Measurements from ENCODE around the gene PXDC1. TPM values are rescaled to one million over a fixed set of nuclear protein-coding genes. Genes with fewer than 3 reads are reported as not detected.
"Not testable (repeated sequence)": the region's sequence is repeated elsewhere in the genome, so short reads cannot be mapped to it uniquely, and the experiment has no call there.

The PXDC1 gene
- total RNA-seq, 2 experiments from 2014 or later: 0.29 to 0.36 TPM

DNA sequence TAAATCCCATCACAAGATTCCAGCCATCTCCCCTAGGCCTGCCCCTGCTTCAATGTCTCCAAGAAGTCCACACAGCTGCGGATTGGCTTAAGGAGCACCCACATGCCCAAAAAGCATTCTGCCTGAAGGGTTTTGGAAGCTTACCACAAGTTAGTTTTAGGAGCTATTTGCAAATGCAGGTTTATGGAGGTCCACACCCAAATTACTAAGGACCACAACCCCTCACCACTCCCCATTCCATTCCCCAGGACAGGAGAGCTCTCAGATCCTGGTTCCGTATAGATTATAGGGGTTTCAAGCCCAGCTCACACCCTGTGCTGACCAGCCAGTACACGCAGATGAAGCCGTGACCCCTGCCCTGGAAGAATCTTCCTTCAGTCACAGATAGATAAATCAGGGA is 24.3 kb upstream of the PXDC1 start:
- ChIA-PET POLR2A (interaction anchor here (0.6 kb wide), 1 partner anchor 54 kb away, joined by 3 read pairs; no protein-coding TSS in a partner anchor), CTCF (interaction anchor here (1.2 to 1.3 kb wide), 2 partner anchors 21 to 44 kb away, joined by 3 read pairs; no protein-coding TSS in a partner anchor)
- Mint-ChIP-seq H3K36me3 (ENCODE audit: low read depth) (no peaks in the 10 kb centered on the region), H3K27me3 (no peaks in the 10 kb centered on the region), H3K27ac (no peak overlapping the region), H3K9me3 (no peaks in the 10 kb centered on the region), H3K4me1 (ENCODE audit: low read depth) (no peaks in the 10 kb centered on the region), H3K4me3 (no peak overlapping the region)
- ATAC-seq (no peak), DNase-seq (no peak)
- intact Hi-C loops (cut with micrococcal nuclease): no loop called here
- no peak for TF ChIP-seq CTCF (IDR thresholded peaks at IDR 0.05)

DNA sequence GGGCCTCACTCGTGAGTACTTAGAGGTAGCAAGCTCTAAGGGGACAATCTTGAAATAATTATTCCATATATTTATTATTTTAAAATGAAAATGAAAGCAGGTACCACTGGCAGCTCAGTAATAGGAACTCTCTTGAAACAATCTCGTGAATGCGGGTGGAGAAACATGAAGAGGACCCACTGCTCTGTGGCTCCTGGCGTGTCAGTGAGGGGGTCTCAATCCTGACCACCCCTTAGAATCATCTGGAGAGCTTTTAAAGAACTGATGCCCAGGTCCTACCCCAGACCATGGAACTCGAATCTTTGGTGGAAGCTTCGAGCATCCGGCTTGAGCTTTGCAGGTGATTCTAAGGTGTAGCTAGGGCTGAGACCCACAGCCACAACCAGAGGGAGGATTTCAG is 23.9 kb upstream of the PXDC1 start:
- Mint-ChIP-seq H3K4me1 (ENCODE audit: low read depth) (no peaks in the 10 kb centered on the region), H3K27ac (no peak overlapping the region), H3K36me3 (ENCODE audit: low read depth) (no peaks in the 10 kb centered on the region), H3K27me3 (no peaks in the 10 kb centered on the region), H3K9me3 (no peaks in the 10 kb centered on the region), H3K4me3 (no peak overlapping the region)
- TF ChIP-seq CTCF (IDR thresholded peaks at IDR 0.05): no peak
- CTCF ChIA-PET: interaction anchor here (1.0 to 1.3 kb wide), 3 partner anchors 20 to 73 kb away, joined by 3 read pairs; partner anchors contain the start of gene FAM50B
- ATAC-seq: no peak
- DNase-seq: no peak
- intact Hi-C loops (cut with micrococcal nuclease): no loop called here
- POLR2A ChIA-PET: no interaction called here

DNA sequence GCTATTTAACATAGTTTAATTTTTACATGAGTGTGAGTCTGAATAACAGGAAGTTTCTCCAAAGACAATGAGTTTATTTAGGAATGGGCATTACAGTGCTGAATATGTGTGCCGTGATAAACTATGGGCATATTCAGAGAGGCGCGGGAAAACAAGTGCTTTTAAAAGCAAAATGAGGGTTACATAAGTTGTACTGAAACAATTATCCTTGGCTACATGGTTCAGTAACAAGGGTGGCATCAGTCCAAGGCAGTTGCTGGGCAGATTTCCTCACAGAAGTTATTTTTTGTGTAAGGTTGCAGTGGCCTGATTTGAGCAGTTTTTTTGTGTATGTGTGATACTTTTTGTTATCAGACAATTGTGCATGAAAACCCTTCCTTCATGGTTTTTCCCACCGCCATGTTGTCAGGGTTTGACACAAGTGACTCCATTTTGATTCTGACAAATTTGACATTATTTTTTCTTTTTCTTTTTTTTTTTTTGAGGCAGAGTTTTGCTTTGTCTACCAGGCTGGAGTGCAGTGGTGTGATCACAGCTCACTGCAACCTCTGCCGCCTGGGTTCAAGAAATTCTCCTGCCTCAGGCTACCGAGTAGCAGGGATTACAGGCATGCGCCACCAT is 22.3 kb upstream of the PXDC1 start:
- TF ChIP-seq CTCF (IDR thresholded peaks at IDR 0.05): no peak
- ATAC-seq (no peak), DNase-seq (no peak)
- CTCF ChIA-PET: no interaction called here
- POLR2A ChIA-PET: no interaction called here
- Mint-ChIP-seq H3K27me3 (peaks cover 9% of the 10 kb centered on the region), H3K4me1 (ENCODE audit: low read depth) (no peaks in the 10 kb centered on the region), H3K36me3 (ENCODE audit: low read depth) (no peaks in the 10 kb centered on the region), H3K27ac (no peak overlapping the region), H3K9me3 (no peaks in the 10 kb centered on the region), H3K4me3 (no peak overlapping the region)
- intact Hi-C loops (cut with micrococcal nuclease): no loop called here

DNA sequence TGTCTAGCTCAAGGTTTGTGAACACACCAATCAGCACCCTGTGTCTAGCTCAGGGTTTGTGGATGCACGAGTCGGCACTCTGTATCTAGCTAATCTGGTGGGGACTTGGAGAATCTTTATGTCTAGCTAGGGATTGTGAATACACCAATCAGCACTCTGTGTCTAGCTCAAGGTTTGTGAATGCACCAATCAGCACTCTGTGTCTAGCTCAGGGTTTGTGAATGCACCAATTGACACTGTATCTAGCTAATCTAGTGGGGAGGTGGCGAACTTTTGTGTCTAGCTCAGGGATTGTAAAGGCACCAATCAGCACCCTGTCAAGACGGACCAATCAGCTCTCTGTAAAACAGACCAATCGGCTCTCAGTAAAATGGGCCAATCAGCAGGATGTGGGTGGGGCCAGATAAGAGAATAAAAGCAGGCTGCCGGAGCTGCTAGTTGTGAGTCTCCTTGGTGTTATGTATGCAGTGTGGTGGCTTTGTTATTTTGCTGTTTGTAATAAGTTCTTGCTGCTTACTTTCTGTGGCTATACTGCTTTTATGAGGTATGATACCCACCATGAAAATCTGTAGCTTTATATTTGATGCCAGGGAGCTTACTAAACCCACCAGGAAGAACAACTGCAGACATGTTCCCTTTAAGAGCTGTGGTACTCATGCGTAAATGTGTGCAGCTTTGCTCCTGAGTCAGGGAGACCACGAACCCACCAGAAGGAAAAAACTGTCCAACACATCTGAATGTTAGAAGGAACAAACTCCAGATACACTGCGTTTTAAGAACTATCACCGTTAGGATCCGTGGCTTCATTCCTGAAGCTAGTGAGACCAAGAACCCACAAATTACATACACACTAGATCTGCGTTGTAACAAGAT is 20.9 kb upstream of the PXDC1 start:
- POLR2A ChIA-PET; H3K4me1 Mint-ChIP-seq (ENCODE audit: low read depth); H3K9me3 Mint-ChIP-seq; H3K27ac Mint-ChIP-seq; DNase-seq; intact Hi-C loops (cut with micrococcal nuclease); H3K4me3 Mint-ChIP-seq; H3K36me3 Mint-ChIP-seq (ENCODE audit: low read depth); ATAC-seq: not testable (repeated sequence)
- CTCF ChIA-PET: interaction anchor here (1.1 to 1.2 kb wide), 2 partner anchors 160 to 206 kb away, joined by 3 to 4 read pairs; no protein-coding TSS in a partner anchor
- peaks cover 15% of the 10 kb centered on the region for H3K27me3 Mint-ChIP-seq

GRCh38 chr6:3771407-3772011 is 20.0 kb upstream of the PXDC1 start:
- Mint-ChIP-seq H3K27ac (no peak overlapping the region), H3K27me3 (peaks cover 19% of the 10 kb centered on the region), H3K4me3 (no peak overlapping the region), H3K4me1 (ENCODE audit: low read depth) (no peaks in the 10 kb centered on the region), H3K36me3 (ENCODE audit: low read depth) (no peaks in the 10 kb centered on the region), H3K9me3 (no peaks in the 10 kb centered on the region)
- no peak for TF ChIP-seq CTCF (IDR thresholded peaks at IDR 0.05)
- ATAC-seq (no peak), DNase-seq (no peak)
- intact Hi-C loops (cut with micrococcal nuclease): no loop called here
- ChIA-PET POLR2A (no interaction called here), CTCF (interaction anchor here (1.2 kb wide), 1 partner anchor 206 kb away, joined by 3 read pairs; no protein-coding TSS in a partner anchor)
